ENCODE data around the gene CNPY2. TPM values are rescaled to one million over a fixed set of nuclear protein-coding genes. Genes with fewer than 3 reads are reported as not detected.
"Not testable (repeated sequence)": the region's sequence is repeated elsewhere in the genome, so short reads cannot be mapped to it uniquely, and the experiment has no call there.

CNPY2 gene
- total and polyA plus RNA-seq, 2 of the 13 experiments (the other 11 are each of a cell fraction or from before 2014, with no cell fraction given): 285 to 356 TPM

DNA sequence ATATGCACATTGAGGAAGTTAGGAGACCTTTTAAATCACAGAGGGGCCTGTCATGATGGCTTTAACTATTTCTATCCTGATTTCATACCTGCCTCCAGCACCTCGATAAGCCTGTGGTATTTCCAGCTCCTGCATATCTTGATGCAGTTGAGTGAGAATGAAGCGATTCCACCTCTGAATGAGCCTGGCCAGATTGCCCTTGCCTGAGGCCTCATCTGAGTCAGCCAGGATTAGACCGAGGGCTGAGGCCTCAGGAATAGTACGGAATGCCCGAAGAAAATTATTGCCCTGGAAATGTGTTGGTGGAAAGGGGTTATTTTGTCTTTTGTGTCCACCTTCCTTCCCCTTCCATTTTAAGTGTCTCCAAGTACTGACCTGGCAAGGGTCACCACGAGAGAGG, 8.4 kb upstream of the CNPY2 start (continued):
- TF ChIP-seq, protein P1, sequence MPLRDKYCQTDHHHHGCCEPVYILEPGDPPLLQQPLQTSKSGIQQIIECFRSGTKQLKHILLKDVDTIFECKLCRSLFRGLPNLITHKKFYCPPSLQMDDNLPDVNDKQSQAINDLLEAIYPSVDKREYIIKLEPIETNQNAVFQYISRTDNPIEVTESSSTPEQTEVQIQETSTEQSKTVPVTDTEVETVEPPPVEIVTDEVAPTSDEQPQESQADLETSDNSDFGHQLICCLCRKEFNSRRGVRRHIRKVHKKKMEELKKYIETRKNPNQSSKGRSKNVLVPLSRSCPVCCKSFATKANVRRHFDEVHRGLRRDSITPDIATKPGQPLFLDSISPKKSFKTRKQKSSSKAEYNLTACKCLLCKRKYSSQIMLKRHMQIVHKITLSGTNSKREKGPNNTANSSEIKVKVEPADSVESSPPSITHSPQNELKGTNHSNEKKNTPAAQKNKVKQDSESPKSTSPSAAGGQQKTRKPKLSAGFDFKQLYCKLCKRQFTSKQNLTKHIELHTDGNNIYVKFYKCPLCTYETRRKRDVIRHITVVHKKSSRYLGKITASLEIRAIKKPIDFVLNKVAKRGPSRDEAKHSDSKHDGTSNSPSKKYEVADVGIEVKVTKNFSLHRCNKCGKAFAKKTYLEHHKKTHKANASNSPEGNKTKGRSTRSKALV (CRISPR knock-in tag; IDR thresholded peaks at IDR 0.05): no peak
- TF ChIP-seq ZNF879 (CRISPR knock-in tag; IDR thresholded peaks at IDR 0.05): no peak
- no peak for TF ChIP-seq MTA1 (CRISPR knock-in tag; IDR thresholded peaks at IDR 0.05; ENCODE audit: borderline replicate concordance)
- TF ChIP-seq RFXAP (CRISPR knock-in tag; IDR thresholded peaks at IDR 0.05; ENCODE audit: borderline replicate concordance): no peak

- 93% methylated on average over 8 of the region's 8 CpGs for WGBS (ENCODE audit: low lambda C conversion rate)
- H3K27ac ChIP-seq (ENCODE audit: extremely low read length, insufficient read depth, low read length); intact Hi-C loops (cut with micrococcal nuclease; ENCODE audit: unreplicated experiment); H4K20me1 ChIP-seq (ENCODE audit: insufficient read depth, low read length); FAIRE-seq; H3K4me3 ChIP-seq (replicated peaks in 1 of 3; ENCODE audit: insufficient read depth in 1 of 3, low read depth in 2 of 3, low read length in 3 of 3); ATAC-seq; H3K4me2 ChIP-seq (ENCODE audit: low read depth, low read length); H3K9me3 ChIP-seq (ENCODE audit: low read length); DNase-seq (ENCODE audit: low spot score); in situ Hi-C loops (cut with HindIII; ENCODE audit: extremely low pct_ligation_motif_present, low pct_unique_long_range_greater_than_20kb); CTCF ChIA-PET (ENCODE audit: low intra/inter-chr PET ratio, low total read pairs); H2AFZ ChIP-seq (ENCODE audit: low read length); H3K9ac ChIP-seq (ENCODE audit: insufficient read depth, low read depth, low read length); H3K79me2 ChIP-seq (ENCODE audit: insufficient read depth, low read length); BruUV-seq (replicated peaks); H3K27me3 ChIP-seq (ENCODE audit: control insufficient read depth in 1 of 2, insufficient read depth in 2 of 2, low read length in 2 of 2): not testable (repeated sequence)
- POLR2A ChIA-PET: interaction anchor here (0.9 kb wide), 1 partner anchor 12 kb away, joined by 4 read pairs; the partner anchor contains the start of gene PAN2
- Histone ChIP-seq H3K36me3 (replicated peaks in 1 of 2; ENCODE audit: control insufficient read depth in 1 of 2, insufficient read depth in 2 of 2, low read length in 2 of 2) (peaks cover 17 to 52% of the 10 kb centered on the region in 2 experiments; a peak in 4 of 5 replicates), H3K4me1 (ENCODE audit: insufficient read depth, low read length) (peaks cover 22% of the 10 kb centered on the region)
- TF ChIP-seq ZNF770 (CRISPR knock-in tag; IDR thresholded peaks at IDR 0.05): peak; percentile 35; the same call in 1 of the 2 replicates
- 0 out of 2 replicates have a peak, but pooled peaks have one; percentile 46 for TF ChIP-seq CEBPB (IDR thresholded peaks at IDR 0.05; ENCODE audit: borderline replicate concordance, low read depth, low read length)
- TF ChIP-seq CEBPG (CRISPR knock-in tag; IDR thresholded peaks at IDR 0.05): peak; percentile 60
These were observed 5.8 kb upstream of the CNPY2 start for GRCh38 chr12:56321610-56322009.

Data from HepG2 (cell line).